ENCODE results near the gene ZNF79.

Gene ZNF79

GRCh38 chr9:127430415-127430814 lies 6.2 kb downstream of the ZNF79 start:
- no peak for DNase-seq

DNA sequence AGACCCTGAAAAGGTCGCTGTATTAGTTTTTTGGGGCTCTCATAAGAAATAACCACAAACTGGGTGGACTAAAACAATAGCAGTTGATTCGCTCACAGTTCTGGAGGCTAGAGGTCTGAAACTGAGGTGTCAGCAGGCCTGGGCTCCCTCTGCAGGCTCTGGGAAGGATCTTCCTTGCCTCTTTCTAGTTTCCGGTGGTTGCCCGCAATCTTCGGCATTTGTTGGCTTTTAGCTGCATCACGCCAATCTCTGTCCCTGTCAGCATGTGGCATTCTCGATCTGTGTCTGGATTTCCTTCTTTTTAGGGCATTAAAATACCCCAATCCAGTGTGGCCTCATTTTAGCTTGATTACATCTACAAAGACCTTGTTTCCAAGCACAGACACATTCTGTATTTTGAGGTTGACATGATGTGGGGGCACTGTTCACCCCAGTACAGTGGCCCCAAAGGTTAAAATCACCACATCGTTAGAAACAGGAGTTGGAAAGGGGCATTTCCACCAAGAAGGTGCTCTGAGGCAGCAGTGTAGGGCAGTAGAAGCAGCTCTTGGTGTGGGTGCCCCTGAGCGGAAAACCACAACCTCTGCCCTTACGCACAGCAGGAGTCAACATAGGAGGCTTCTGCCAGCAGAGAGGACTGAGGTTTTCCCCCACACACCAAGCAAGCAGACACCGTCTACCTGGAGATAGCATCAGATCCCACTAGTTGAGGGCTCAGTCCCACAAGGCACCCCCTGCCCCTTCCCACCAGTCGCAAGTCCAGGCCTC lies 13.5 kb downstream of the ZNF79 start:
- no peak for DNase-seq

DNA sequence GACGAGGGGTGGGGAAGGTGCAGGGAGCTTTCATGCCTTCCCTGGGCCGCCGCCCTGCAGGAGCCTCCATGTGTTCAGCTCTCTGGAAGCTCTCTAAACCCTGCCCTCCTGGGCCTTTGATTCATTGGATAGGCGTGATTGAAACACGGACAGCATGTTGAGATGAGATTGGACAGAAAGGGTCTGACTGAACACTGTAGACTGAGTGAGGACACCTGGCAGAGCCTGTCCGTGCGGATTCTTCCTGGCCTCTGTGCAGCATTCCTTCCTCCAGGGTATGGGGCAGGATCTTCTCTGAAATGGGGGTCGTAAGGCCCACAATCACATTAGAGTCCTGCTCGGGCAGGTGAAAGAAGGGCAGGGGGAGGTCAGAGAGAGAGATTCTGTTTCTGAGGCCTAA lies 14.2 kb downstream of the ZNF79 start:
- DNase-seq = no peak

- DNase-seq = no peak
Measured at GRCh38 chr9:127444283-127444920, 20.2 kb downstream of the ZNF79 start.

GRCh38 chr9:127444921-127445850 lies 21.0 kb downstream of the ZNF79 start:
- DNase-seq = no peak

GRCh38 chr9:127445851-127446712 lies 21.9 kb downstream of the ZNF79 start:
- DNase-seq = no peak

GRCh38 chr9:127446713-127447415 lies 22.7 kb downstream of the ZNF79 start:
- no peak for DNase-seq

- DNase-seq = no peak
Measured at GRCh38 chr9:127447416-127448111, 23.4 kb downstream of the ZNF79 start.

DNA sequence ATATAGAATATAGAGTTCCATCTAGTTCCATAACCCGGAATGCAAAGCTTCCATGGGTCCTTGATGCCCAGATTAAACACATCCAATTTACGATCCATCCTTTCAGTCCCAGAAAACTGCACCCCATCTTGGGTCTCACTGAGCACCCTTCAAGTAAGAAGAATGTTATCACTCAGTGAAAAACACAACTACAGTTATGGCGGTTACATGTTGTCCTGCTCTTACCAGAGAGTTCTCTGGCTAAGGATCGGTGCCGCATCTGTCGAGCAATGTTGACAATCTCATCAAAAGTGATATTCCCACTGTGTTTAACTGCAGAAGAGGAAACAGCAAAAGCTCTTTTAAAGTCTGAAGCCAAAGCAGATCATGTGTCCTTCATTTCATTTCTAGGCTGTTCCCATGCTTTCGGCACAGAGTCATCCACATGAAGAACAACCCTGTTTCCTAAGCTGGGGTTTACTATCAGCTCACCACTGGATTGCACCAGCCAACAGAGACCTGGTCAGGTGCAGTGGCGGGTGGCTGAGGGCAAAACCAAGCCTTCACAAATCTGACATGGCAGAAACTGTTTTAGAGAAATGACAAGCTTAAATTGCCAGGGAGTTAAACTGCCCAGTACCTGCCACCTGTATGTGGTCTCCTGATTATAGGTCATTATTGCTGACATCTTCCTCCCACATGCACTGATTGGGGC lies 24.1 kb downstream of the ZNF79 start:
- no peak for DNase-seq

DNA sequence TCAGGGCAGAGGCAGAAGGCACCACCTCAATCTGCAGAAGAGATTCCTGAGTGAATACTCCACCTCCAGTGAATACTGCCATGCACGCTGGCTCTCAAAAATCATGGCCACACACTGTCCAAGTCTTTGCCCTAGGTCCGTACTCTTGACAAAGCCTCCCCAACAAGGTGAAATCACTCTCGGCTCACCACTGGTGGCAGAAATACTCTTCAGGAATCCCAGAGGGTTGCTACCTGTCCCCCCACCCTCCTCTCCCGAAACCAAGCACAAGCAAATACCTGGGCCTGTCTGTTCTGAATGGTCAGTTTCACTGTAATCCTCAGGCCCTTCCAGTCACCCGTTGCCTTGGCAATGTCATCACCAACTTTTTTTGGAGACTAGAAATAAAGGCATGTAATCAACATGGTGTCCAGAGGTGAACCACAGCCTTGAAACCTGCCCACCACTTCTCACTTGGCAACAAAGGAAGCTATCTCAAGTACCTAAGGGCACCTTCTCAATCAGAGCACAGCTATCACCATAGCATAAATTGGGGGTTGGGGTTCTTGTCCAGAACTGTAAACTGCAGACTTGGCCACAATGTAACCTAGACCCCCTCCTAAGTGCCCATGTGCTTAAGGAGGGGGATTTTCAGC lies 25.3 kb downstream of the ZNF79 start:
- no peak for DNase-seq

DNA sequence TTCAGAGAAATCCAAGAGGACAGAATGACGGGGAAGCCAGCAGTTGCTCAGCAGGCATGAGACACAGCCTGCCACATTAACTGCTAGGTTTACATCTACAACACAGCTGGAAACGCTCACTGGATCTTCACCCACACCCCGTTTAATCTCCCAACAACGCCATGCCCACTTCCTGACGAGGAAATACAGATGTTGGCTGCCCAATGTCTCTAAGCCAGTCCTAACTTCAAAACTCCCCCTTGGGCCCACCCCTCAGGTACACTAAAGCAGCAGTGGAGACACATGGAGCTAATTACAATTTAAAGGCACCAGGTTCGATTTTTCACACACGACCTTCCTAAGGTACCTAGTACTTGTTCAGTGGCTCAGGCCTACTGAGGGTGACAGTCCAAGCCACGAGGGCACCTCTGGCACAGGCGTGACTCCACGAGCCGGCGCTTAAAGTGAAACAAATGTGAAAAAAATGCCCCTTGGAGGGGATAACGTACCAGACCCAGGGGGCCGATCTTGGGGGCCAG lies 26.1 kb downstream of the ZNF79 start:
- DNase-seq = no peak

GRCh38 chr9:127450830-127451607 lies 26.8 kb downstream of the ZNF79 start, which contains the start of the genes LRSAM1 and RPL12:
Gene LRSAM1 (plus strand): TSS chr9:127451510. CDS start chr9:127454528, 3,018 bp downstream.
Gene RPL12 (minus strand): TSS chr9:127451406. CDS start chr9:127451317, 89 bp downstream.
- peak; percentile 77 to 87 for DNase-seq

DNA sequence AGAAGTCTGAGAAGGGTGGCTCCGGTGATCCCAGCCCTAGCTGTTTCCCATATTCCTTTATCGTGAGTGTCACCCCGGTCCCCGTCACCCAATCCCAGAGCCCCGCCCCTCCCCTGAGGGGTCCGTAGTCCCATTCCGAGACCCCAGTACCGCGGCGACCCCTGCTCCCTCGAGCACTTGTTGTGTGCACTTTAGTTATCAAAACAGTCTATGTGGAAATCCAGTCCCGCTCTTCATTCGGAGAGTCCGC lies 27.4 kb downstream of the ZNF79 start:
- DNase-seq = no peak

GRCh38 chr9:127451858-127452656 lies 27.9 kb downstream of the ZNF79 start:
- no peak for DNase-seq

GRCh38 chr9:127452691-127453090 lies 28.5 kb downstream of the ZNF79 start:
- no peak for DNase-seq

- no peak for DNase-seq
Measured at GRCh38 chr9:127455324-127455992, 31.3 kb downstream of the ZNF79 start.

- no peak for DNase-seq
Measured at GRCh38 chr9:127457191-127457878, 33.2 kb downstream of the ZNF79 start.
